GM21723 (cell line): ENCODE measurements around the gene ADAMTS2.

ENCODE experiments used
- ATAC-seq: cut with Tn5 transposase; IDR thresholded peaks from one replicate; pipeline ENCODE4 v1.9.1; 2021; ENCODE audit warnings: mild to moderate bottlenecking, moderate library complexity; ENCODE audit not compliant: unreplicated experiment

Gene ADAMTS2

DNA sequence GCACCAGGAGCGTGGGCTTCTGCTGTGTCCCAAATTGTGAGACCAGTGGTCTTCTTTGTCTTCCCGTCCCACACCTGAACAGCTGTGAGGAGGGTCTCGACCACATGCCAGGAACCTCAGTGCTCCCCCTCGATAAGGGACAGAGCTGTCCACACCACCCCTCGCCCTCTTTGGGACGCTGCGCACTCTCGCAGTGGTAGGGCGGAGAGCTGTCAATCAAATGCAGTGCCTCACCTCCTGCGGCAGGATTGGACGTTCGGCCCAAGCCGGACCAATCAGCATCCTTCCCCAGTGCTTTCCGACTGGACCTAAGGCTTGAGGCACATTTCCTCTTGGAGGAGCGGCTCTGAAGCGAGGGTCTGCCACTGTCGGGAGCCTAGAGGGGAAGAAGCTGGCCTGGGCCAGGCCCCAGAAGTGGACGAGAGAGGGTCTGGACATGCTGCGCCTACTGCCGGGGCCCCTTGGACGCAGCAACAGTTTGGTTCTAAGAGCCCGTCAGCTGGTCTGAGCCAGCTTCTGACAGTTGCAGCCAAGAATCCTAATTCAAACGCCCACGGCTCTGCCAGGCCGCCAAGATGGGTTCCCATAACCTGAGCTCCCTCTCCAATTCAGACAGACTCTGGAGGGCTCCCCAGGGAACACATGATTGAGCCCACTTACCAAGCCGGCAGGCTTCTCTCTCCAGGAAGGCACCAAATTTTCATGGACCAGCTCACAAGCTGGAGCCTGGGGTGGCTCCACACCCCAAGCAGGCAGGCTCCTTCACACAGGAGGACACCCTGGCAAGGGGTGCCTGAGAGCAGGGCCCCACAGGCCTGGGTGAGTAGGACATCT is 28.1 kb upstream of the ADAMTS2 start:
- no peak for ATAC-seq

DNA sequence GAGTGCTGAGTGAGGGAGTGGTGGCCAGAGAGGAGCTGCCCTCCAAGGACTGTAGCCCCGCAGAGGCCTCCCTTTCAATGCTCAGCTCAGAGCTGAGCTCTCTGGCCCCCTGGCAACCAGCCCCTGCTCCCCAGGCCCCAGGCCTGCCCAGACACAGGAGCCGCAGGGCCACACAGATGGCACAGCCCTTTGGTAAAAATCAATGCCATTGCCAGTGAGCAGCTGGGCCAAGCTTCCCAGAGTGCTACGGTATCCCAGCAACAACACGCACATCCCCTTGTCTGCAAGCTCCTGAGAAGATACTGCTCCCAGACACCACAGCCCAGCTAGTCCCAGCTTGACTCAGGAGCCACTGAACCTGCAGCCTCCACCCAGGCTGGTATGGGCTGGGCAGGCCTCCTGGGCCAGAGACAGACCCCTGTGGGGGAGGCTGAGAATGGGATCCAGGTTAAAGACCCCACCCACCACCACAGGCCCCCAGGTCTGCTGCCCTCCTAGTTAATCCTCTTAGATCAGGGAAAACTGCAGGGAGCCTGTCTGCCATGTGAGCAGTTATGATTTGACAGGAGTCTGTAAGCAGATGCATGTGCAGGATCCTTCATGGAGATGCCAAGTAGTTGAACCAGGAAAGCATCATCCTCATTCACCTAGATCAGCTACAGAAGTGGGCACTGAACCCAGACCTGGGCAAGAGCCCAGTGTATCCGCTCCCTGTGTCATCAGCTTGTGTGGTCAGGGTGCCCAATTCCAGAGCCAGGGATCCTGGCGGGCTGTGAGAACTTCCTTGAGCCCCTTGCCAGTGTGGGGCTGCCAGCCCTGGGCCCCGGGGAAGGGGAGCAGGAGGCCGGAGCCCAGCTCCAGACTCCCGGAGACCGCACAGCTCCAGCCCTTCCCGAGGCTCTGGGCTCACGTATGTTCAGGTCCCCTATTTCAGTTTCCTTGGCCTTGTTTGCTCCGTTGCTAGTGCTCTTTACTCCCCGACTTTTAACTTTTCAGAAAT is 26.7 kb upstream of the ADAMTS2 start:
- no peak for ATAC-seq

DNA sequence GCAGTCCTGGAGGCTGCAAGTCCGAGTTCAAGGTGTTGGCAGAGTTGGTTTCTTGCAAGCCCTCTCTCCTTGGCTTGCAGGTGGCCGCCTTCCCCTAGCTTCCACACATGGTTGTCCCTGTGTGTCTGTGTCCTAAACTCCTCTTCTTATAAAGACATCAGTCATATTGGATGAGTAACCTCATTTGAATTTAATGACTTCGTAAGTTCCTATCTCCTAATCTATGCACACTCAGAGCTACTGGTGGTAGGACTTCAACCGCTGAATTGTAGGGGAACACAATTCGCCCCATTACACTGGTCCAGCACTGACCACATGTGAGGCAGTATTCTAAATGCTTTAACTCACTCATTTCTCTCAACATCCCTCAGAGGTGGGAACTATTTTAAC is 25.9 kb upstream of the ADAMTS2 start:
- ATAC-seq: no peak

DNA sequence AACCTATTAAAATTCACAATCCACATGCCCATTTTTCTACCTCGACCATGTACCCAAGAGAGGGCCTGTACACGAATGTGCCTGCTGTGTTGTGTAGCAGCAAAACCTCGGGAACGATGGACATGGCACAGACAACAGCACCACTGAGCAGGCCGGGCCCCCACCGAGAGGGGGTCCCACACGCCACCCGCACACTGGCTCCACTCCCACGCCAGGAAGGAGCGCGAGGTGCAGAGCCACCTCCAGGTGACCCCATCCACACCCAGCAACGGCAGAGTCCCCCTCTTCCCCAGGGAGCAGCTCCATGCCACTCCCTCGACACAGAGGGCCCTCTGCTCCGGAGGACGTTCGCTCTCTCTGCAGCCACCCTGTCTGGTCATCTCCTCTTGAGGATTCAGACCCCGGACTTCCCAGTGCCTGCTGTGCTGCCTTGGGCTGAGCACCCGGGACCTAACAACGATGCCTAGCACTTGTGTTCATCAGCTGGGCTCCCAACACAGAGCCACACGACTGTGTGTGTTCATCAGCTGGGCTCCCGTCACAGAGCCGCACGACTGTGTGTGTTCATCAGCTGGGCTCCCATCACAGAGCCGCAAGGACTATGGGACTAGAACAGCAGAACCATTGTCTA is 25.3 kb upstream of the ADAMTS2 start:
- no peak for ATAC-seq

DNA sequence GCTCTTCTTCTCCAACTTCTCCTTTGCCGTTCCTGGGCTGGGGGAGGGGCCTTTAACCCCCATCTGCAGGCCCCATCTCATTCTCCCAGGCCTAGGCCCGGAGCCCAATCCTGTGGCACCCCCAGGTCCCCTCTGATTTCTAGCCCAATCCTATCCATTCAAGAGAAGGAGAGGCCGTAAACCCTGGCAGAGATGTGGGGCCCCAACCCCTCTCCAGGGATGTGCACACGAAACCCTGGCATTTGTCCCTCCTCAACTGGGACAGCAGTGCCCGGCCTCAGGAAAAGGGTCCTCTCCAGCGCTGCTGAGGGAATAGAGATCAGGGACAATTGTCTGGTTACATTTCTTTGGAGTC is 24.2 kb upstream of the ADAMTS2 start:
- ATAC-seq: no peak

DNA sequence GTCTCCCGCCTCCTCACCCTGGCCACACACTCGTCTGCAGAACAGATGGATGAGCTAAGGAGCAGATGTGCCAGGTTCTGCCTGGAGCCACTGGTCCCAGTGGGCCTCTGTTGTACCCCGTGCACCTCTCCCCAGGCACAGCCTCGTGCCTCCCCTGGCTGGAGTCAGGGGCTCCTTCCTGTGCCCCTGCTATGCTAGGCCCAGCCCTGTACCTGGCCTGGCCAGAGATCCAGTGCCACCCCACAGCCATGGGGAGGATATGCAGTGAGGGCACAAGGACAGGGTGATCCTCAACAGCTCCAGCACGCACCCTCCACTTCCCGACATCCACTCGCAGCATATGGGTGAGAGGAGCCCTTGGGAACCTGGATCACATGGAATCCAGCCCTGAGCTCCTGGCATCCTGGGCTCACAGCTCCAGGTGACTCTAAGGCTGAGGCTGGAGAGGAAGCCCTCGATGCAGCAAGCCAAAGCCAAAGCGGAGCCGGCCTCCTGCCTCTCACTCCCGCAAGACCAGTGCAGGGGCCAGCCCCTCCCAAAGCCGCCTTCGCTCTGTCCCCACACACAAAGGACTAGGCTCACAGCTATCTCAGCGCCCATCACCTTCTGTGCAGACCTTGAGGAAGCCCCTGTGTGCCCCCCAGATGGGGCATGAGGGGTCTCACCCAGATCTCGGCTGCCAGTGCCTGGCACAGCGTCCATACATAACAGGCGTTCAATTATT is 23.7 kb upstream of the ADAMTS2 start:
- no peak for ATAC-seq

DNA sequence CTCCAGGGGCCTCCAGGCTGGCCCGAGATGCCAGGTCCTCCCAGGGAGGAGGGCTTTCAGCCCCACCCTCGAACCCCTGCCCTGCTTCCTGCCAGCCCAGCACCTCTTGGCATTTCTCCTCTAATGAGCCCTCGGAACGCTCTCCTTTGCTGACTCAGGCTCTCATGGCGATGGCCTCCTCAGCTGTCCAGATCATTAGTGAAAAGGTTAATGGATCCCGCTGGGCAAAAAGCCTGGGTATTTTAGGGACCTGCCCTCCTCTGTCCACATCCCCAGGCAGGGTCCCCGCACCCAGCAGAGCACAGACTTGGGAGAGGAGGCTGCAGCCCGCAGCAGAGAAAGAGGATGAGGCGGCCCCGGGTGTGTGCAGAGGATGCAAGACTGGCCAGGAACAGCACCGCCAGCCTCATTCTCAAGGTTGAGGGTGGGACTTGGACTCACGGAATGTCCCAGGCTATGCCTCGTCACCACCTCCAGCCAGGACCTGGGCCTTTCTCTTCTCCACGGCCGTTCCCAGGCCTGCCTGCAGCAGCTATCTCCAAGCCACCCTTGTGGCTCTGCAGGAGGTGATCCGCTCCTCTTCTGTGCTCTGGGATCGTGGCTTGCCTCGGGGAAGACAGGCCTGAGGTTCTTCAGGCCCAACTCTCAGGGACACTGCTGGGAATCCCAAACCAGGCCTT is 23.0 kb upstream of the ADAMTS2 start:
- ATAC-seq: no peak

DNA sequence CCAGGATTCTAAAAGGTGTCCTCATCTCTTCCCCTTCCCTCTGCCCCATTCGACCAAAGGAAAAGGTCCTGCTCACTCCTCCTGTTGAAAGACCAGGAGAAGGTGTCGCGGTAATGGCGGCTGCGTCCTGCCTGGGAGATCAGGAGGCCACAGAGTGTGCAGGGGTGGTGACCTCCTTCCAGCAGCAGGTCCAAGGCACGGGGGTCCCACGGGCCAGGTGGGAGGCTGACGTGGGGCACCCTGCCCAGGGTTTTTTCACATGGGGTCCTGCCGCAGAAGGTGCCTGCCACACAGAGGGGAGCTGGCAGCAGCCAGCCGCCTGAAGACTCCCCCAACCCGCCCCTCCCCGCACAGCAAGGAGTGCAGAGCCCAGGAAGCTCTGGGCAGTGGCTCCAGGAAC is 22.2 kb upstream of the ADAMTS2 start:
- no peak for ATAC-seq

DNA sequence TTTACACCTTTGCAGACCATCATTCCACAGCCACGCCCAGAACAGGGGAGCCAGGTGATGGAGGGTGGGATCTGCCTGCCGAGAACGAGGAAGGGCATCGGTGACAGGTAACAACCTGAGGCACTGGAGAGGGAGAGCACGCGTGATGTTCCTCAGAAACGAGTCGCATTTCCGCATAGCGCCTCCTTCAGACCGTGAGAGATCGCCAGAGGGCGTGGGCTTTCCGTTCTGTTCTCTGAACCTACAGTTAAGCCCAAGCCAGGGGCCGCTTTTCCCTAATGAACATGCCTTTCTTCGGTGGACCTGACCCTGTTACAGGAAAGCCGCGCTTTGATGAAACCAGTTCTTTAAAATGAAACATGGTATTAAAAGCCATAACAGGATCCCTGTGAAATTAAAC is 17.1 kb upstream of the ADAMTS2 start:
- no peak for ATAC-seq

DNA sequence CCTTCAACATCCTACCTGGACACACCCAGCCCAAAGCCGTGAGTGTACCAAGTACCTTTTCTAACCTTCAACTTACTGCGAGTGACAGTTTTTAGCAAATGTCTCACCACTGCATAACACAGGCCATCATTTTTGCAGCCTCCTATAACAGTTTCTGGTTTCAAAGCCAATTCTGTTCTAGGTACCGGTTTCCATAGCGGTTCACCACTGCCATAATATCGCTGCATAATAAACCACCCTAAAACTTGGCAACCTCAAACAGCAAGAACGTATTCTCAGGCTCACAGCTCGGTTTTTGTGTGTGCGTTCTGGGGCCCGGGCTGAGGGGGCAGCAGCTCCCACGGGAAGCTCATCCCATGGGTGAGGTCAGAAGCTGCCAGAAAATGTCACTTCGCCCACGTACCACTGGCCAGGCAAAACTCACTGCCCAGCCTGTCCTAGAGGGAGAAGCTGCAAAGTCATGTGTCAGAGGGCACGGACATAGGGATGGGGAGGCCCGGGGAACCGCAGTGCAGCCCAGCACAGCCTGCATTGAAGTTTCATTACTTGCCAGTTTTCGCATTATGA is 15.9 kb upstream of the ADAMTS2 start:
- ATAC-seq: no peak

DNA sequence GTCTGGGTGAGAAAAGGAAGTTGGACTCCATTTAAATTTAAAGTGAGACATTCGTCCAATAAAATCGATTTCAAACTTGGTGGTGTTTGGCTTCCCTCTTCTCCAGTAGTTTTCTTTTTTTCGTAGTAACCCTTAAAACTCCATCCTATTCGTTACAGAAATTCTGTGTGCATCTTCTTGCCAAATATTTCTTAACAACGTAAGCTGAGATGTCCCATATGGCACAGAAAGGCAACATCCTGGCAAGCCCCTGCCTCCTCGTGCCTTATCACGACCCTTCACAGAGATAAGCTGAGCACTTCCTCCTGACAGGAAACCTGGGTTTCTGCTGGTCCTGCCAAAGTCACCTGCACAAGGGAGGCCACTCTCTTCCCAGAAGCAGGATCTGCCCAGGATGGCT is 11.8 kb upstream of the ADAMTS2 start:
- ATAC-seq: no peak

DNA sequence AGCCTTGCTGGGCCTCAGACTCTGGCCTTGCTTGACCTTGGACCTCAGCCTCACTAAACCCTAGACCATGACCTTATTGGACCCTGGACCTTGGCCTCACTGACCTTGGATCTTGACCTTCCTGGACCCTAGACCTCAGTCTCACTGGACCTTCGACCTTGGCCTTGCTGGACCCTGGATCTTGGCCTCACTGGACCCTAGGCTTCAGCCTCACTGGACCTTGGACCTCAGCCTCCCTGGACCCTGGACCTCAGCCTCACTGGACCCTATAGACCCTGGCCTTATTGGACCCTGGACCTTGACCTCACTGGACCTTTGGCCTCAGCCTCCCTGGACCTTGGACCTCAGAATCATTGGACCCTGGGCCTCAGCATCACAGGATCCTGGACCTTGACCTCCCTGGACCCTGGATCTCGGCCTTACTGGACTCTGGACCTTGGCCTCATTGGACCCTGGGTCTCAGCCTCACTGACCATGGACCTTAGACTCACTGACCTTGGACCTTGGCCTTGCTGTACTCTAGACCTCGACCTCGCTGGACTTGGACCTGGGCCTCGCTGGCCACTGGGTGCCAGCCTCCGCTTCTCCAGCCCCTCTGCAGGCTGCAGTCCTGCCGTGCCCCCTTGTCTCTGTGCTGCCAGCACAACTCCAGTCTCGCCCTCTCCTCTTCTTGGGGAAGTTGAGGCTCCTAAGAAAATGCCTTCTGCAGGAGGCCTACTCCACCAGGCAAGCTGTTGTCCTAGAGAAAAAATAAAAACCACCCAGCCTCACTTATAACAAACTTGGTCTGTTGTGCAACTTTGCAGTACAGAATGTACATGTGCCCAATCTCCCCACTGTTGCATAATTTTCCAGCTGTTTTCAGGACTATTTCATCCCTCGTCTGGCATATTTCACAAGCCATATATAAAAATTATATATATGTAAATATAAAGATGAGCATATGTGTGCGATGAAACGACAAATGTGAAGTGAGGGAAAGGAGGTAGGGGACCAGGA is 11.0 kb upstream of the ADAMTS2 start:
- ATAC-seq: no peak

DNA sequence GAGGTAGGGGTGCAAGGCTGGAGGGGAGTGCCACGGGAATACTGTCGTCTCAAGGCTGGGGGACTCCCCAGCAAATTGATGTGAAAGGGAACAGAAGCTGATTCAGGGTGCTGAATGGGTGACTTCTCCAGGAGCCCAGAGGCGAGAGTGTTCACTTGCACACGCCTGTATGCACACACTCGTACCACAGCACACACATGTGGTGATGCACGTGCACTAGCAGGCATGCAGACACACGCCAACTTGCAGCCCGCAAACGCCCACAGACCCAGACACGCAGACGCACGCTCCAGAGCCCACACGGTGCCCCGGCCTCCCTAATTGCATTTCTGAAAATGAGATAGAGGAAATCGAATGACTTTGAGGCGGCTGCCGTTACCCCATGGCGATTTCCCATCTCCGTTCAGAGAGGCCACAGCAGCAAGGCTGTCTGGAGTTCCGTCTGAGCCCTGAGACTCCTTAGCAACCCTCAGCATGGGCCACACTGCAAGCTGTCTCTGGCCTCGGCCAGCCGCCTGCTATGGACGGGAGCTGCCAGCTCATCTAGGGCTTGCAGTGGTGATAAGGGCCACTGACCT is 9.1 kb upstream of the ADAMTS2 start:
- ATAC-seq: no peak

DNA sequence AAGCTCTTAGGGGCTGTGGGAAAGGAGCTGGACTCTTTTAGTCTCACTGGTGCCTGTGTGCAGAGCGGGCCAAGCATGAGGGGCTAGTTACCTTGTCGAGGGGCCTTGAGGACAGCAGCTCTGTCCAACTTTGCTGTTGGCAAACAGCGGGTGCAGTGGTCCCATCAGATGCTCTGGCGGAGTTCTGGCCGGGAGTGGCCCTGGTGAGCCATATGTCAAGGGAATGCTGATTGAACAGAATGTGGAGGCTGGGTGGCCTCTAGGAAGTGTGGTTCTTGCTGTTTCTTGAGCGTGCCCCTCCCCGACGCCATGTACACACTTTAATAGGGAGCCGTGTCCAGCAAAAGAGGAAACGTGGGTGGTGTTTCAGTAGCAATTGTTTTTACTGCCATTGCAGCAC is 3.6 kb upstream of the ADAMTS2 start:
- ATAC-seq: no peak

DNA sequence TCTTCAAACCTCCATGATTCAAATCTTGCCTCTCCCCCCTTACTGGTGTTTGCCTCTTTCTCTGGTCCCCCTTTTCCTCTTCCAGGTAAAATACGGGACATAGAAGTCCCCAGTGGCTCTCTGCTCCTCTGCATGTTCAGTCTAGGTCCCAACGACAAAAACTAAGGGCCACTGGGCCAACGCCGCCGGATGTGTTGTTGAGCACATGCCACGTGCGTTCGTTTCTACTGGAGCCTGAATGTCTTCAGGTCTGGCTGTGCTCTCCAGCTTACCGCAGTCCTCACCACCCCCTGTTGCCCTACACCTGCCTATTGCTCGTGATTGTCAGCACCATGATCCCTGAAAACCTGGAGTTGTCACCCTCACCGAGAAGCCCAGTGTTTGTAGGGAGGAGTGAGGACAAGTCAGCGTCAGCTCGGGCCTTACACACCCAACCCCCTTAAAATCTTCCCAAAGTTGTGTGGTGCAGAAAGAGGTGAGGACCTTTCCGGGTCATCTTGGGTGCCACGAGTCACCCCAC is 2.8 kb upstream of the ADAMTS2 start:
- no peak for ATAC-seq

DNA sequence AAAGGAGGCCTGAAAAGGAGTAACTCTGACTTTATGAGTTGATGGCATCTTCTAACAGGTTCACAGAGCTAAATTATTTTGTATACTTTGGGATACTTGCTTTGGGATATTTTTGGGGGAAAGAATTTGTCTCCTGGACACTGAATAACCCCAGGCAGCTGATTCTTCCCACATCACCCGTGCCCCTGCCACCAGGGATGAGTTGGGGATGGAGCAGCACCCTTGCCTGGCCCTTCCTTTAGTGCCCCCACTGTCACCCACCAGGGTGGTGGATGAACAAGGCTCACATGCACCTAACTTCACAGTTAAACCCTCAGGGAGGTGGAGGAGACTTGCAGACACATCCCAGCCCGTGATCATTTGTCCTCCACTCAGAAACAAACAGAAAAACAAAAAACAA is 2.3 kb upstream of the ADAMTS2 start:
- no peak for ATAC-seq

DNA sequence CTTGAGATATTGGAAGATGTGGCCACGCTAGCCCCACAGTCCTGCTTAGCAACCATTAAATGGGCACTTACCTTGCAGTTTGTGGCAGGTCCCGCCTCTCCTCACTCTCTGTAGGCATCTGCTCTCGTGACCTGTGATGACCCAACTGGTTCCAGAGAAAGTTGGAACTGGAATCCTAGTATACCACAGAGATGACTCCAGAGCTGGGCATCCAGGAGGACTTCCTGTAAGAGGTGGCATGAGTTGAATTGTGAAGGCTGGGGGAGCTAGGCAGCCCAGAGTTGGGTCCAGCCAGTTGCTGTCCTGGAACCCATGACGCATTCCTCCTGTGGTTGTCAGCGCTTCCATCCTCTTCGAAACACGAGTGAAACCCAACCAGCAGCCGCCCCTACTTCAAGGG is 1.6 kb upstream of the ADAMTS2 start:
- no peak for ATAC-seq

DNA sequence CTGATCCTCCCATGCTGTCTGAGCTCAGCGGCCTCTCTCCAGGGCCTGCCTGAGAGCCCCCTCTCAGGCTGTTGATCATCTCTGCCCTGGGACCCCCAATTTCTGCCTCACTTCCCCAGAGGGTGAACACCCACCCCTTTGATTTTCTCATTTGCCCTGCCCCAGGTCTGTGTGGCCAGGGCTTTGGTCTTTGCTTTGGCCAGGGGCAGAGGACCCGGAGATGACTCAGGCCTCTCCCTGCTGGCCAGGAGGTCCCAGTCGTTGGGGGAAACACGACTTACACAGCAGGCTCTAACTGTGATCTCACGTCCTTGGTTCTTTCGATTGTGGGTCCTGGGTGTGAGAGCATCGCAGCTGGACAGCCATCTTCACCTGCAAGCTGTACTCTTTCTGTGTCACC is 1.1 kb upstream of the ADAMTS2 start:
- ATAC-seq: no peak

DNA sequence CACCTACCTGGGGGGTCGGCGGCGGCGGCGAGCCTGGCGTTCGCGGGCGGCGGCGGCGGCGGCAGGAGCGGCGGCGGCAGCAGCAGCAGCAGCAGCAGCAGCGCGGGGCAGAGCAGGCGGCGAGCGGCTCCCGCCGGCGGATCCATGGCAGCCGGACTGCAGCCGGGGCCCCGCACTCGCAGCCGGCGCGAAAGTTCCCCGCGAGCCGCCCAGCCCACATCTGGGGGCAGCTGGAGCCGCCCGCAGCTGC is 153 bp downstream of the ADAMTS2 start:
- ATAC-seq: no peak
